SK-N-SH (cell line): ENCODE measurements around the gene ARID1B. TPM values are rescaled to one million over a fixed set of nuclear protein-coding genes. Genes with fewer than 3 reads are reported as not detected.

Experiments
- CTCF ChIP-seq: fragments of 200-600 bp; sonication (generic); IDR thresholded peaks from 2 replicates; pipeline ENCODE4 v1.6.1; 2017; ENCODE audit warnings: antibody characterized with exemption, mild to moderate bottlenecking, moderate library complexity
- ELF1 ChIP-seq: IDR thresholded peaks from 2 replicates; pipeline ENCODE4 v1.4.0; 2012
- EP300 ChIP-seq, 2 experiments: IDR thresholded peaks; 2 replicates each; pipeline versions ENCODE4 v1.4.0 to v1.6.1; 2012; ENCODE audit warnings: borderline replicate concordance in 1 of 2, low read depth in 1 of 2, low read length in 1 of 2
- FOXJ3 ChIP-seq: sonication (generic); formaldehyde crosslinking; IDR thresholded peaks from 2 replicates; pipeline ENCODE4 v1.5.1; 2020; ENCODE audit warnings: mild to moderate bottlenecking, missing genetic modification reagents
- GABPA ChIP-seq: IDR thresholded peaks from 2 replicates; pipeline ENCODE4 v1.4.0; 2012; ENCODE audit warnings: low read depth, mild to moderate bottlenecking
- GATA2 ChIP-seq: sonication (generic); formaldehyde crosslinking; IDR thresholded peaks from 2 replicates; pipeline ENCODE4 v1.5.0; 2020; ENCODE audit warnings: mild to moderate bottlenecking, missing genetic modification reagents
- IRF3 ChIP-seq: fragments of 150-350 bp; IDR thresholded peaks from 2 replicates; pipeline ENCODE4 v1.6.1; 2016; ENCODE audit warnings: mild to moderate bottlenecking, low read depth, low read length
- NFIC ChIP-seq: IDR thresholded peaks from 2 replicates; pipeline ENCODE4 v1.4.0; 2012; ENCODE audit warnings: borderline replicate concordance
- RAD21 ChIP-seq: IDR thresholded peaks from 2 replicates; pipeline ENCODE4 v1.6.1; 2012; ENCODE audit warnings: mild to moderate bottlenecking, low read length
- RCOR1 ChIP-seq: fragments of 150-350 bp; IDR thresholded peaks from 2 replicates; pipeline ENCODE4 v1.6.1; 2017; ENCODE audit warnings: antibody characterized with exemption, low read length
- RXRA ChIP-seq: IDR thresholded peaks from 2 replicates; pipeline ENCODE4 v1.4.0; 2012; ENCODE audit warnings: low read depth, mild to moderate bottlenecking, borderline replicate concordance
- SMC3 ChIP-seq: IDR thresholded peaks from 2 replicates; pipeline ENCODE4 v1.6.1; 2012; ENCODE audit warnings: low read depth, low read length, improper control_type of control experiment
- TCF12 ChIP-seq: IDR thresholded peaks from 2 replicates; pipeline ENCODE4 v1.4.0; 2012
- YY1 ChIP-seq: IDR thresholded peaks from 2 replicates; pipeline ENCODE4 v1.4.0; 2012; ENCODE audit warnings: low read depth, mild to moderate bottlenecking
- polyA plus RNA-seq, 3 experiments: library from polyadenylated mRNA; depleted of rRNA; stranded (reverse); fragments of >200 nt; gene quantifications; 2 replicates each; pipeline ENCODE4 v1.2.3, GENCODE V29; 2012
- TF ChIP-seq, protein P1 (sequence below): IDR thresholded peaks from 2 replicates; pipeline ENCODE4 v1.4.0; 2012; ENCODE audit warnings: low read depth, borderline replicate concordance
- TF ChIP-seq, protein P2 (sequence below): IDR thresholded peaks from 2 replicates; pipeline ENCODE4; 2012
- TF ChIP-seq, protein P3 (sequence below): fragments of 150-350 bp; IDR thresholded peaks from 2 replicates; pipeline ENCODE4 v1.6.1; 2017; ENCODE audit warnings: antibody characterized with exemption, low read length, low read depth, borderline replicate concordance

The ARID1B gene
- polyA plus RNA-seq, 1 of the 3 experiments (the other 2 are of a cell fraction): 13.6 TPM

GRCh38 chr6:157148391-157149323, 371.5 kb downstream of the ARID1B start (continued):
- TF ChIP-seq, protein P1, sequence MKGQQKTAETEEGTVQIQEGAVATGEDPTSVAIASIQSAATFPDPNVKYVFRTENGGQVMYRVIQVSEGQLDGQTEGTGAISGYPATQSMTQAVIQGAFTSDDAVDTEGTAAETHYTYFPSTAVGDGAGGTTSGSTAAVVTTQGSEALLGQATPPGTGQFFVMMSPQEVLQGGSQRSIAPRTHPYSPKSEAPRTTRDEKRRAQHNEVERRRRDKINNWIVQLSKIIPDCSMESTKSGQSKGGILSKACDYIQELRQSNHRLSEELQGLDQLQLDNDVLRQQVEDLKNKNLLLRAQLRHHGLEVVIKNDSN: peak; percentile 60
- TF ChIP-seq FOXJ3 (CRISPR knock-in tag): peak; percentile 89
- TF ChIP-seq, protein P2, sequence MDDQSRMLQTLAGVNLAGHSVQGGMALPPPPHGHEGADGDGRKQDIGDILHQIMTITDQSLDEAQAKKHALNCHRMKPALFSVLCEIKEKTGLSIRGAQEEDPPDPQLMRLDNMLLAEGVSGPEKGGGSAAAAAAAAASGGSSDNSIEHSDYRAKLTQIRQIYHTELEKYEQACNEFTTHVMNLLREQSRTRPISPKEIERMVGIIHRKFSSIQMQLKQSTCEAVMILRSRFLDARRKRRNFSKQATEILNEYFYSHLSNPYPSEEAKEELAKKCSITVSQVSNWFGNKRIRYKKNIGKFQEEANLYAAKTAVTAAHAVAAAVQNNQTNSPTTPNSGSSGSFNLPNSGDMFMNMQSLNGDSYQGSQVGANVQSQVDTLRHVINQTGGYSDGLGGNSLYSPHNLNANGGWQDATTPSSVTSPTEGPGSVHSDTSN: peak; percentile 93
- TF ChIP-seq IRF3: no peak
- TF ChIP-seq RXRA: peak; percentile 97
- TF ChIP-seq RAD21: no peak
- peak; percentile 94 to 97 for TF ChIP-seq EP300 (IDR thresholded peaks at IDR 0.05; ENCODE audit: borderline replicate concordance in 1 of 2, low read depth in 1 of 2, low read length in 1 of 2)
- peak; percentile 100 for TF ChIP-seq RCOR1
- peak; percentile 82 for TF ChIP-seq GATA2
- TF ChIP-seq ELF1: peak; percentile 81
- peak; percentile 99 for TF ChIP-seq TCF12
- TF ChIP-seq CTCF: no peak
- TF ChIP-seq, protein P3, sequence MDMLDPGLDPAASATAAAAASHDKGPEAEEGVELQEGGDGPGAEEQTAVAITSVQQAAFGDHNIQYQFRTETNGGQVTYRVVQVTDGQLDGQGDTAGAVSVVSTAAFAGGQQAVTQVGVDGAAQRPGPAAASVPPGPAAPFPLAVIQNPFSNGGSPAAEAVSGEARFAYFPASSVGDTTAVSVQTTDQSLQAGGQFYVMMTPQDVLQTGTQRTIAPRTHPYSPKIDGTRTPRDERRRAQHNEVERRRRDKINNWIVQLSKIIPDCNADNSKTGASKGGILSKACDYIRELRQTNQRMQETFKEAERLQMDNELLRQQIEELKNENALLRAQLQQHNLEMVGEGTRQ: no peak
- peak; percentile 53; the same call in 1 of the 2 replicates for TF ChIP-seq YY1
- TF ChIP-seq NFIC: peak; percentile 100
- peak; percentile 36; the same call in 1 of the 2 replicates for TF ChIP-seq GABPA
- no peak for TF ChIP-seq SMC3
